CD4-positive, alpha-beta T cell treated with Interleukin-6 at 100 ng/mL for 8 hours (primary cell): Measurements from ENCODE around the gene ABCA5.
"Not testable (repeated sequence)": the region's sequence is repeated elsewhere in the genome, so short reads cannot be mapped to it uniquely, and the experiment has no call there.

Experiments used
- DNase-seq: peaks from one replicate; pipeline ENCODE4 v3.0.0-alpha.2; 2020; ENCODE audit warnings: mixed read lengths, low spot score

ABCA5 gene

DNA sequence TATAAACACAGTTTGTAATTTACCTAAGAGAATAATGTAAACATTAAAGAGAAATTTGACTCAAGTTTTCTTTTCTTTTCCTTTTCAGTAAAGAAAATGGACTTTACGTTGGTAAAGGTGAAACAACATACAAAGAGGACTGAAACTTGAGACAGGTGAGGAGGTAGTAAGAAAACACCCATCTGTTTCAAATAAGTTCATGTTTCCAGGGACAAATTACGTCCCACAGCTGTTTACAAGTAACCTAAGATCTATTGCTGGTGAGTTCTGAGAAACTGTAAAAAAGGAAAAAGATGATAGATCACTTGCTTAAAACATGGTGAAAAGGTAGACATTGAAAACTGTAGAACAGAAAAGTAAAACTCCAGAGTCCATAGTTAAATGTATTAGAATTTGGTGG is 4.8 kb upstream of the ABCA5 start:
- no peak for DNase-seq

DNA sequence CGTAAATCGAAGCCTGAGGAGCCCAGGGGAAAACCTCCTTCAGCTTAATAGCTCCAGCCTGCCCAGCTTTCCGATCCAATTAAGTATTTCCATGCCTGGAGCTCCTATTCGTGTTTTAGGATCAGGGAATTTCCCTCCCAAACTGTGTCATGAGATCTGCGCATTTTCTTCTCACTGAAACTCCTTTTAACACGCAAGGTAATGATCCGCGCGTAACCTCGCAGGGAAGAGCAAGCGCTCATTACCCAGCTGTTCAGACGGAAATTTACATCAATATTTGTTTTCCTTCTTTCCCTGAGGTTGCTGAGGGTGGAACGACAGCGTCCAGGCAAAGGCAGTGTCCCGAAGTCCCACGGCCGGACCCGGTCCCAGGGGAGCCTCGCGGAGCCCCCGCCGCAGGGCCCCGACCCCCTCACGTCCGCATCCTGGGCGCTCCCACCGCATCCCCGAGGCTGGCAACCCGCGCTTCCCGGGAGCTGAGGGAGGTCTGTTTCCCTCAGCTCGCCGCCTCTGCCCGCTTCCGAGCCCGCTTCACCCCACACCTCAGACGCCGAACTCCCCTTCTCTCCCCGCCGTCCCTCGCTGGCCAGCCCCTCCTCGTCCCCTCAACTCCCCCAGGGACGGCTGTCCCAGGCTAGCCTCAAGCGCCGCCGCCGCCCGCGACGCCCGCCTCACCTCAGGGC is 415 bp downstream of the ABCA5 start:
- DNase-seq = peak; percentile 2

DNA sequence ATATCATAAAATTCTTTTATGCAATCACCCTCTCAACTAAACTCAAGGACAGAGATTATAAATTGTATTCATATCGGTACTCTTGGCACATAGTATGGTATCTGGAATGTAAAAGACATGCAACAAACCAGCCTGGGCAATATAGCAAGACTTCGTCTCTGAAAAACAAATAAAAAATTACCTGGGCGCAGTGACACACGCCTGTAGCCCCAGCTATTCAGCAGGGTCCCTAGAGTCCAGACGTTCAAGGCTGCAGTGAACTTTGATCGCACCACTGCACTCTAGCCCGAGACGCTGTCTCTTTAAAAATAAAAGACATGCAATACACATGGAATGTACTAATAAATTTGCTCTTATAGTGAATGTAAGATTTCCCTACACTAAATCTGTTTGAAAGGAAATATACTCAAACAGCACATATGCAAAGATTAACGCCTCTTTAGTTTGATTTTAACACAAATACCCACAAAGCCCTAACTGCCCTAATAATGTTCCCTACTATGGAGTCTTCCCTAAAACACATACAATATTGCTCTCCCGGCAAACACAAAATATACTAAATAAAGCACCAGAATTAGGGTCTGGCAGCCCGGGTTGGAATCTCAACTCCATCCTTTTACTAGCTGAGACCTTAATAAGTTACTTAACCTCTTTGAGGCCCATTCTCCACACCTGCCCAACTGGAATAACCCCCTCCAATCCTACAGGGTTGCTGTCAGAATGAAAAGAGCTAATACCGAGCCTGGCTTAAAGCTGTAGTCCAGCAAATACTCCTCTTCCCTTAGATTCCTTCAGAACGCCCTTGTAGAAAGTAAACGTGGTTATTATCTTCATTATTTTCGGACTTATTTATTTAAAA is 1.2 kb downstream of the ABCA5 start:
- no peak for DNase-seq

DNA sequence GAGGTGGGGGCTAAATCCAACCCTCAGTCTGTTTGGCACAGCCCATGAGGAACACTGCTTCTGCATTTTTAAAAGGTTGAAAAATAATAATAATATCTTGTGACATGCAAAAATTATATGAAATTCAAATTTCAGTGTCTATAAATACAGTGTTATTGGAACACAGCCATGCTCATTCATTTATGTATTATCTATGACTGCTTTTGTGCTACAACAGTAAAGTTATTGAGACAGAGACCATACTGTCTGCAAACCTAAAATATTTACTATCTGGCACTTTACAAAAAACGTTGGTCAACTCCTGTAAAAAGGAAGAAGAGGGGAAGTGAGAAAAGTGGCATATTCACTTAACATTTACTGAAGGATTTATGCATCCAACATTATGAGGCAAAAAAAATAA is 3.1 kb downstream of the ABCA5 start:
- DNase-seq = no peak

DNA sequence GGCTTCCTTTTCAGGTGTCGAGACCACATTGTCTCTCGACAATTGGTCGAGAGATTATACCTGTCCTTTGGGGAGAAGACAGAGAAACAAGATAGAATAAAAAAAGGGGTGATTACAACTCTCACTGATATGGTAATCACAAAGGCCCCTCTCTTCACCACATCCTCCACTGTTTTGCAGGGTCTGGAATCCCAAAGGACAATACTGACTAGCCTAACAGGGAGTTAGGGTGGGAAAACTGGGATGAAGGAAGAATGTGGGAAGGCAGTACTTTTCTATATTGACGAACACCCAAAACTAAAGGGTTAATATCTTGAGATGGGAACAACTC is 6.1 kb downstream of the ABCA5 start:
- DNase-seq = no peak

DNA sequence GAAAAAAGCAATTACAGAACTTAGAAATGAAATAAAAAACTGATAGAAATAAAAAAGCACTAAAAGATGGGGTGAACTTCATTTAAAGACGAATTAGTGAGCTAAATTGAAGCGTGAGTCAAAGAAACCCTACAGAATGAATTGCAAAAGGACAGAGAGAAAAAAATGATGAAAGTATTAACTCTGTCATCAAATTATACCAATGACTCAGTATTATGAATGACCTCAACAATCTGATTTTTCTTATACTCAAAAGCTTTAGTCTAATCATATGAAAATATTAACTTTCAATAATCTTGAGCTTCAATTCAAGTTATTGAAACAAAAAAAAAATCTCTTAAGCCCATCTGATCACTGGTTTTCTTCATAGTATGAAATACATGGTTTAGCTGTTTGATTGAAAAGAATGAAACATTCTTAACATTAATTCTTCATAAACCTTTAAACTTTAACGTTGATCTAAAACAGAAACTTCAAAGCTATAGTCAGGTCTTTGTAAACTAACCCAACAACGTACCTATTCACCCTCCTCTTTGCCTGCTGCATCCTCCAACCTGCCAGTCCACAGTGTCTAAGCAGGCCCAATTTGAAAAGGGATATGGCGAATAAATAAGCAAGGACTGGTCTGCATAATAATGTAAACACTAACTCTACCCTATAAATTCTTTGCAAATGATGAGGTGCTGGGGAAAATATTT is 6.6 kb downstream of the ABCA5 start:
- DNase-seq = no peak

DNA sequence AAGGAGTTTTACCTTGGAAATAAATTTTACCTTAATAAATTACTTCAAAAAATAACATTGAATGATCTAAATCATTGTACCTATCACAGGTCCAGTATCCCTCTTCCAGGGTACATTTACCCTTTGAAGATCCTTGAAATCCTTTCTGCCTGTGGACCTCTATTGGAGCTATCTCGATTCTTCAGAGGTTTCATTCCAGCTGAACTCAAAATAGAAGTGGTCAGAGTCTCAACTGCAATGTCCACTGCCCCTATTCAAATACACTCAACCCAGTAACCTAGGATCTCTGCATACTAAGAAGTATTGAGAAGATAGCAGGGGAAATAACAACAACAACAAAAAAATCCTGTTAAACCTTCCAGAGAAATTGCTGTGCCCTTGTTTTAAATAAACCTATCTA is 9.3 kb downstream of the ABCA5 start:
- DNase-seq = no peak

DNA sequence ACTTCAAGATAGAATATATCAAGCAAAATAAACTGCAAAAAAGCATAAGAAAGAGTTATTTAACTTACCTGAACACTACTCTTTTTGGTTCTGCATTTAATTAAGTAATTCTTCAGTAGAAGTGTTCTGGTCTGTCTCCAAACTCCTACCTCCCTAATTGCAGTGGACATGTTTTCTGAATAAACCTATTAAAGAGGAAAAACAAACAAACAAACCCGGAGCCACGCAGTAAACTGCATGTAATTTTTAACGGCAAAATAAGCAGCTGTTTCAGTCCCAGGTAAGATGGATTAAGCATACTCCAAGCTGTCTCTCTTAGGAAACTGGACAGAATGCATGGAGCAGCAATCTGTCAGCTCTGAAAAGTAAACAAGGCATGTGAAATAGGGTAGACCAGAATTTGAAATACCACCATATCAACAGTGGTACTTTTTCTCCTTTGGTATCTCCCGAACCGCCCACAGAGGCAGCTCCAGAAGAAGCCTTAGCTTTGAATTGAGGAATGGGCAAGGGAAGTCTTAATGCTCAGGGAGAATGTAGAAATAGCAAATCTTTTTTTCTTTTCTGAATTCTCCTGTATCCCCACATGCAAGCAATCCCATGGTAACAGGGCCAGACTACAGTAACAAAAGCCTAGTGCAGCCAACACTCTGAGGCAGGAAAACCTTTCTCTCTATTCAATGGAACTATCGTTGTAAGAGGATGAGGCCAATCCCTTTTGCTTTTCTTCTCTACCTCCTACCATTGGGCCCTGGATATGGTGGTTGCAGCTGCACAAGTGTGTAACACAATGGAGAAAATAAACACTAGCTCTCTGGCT is 12.5 kb downstream of the ABCA5 start:
- DNase-seq = no peak

DNA sequence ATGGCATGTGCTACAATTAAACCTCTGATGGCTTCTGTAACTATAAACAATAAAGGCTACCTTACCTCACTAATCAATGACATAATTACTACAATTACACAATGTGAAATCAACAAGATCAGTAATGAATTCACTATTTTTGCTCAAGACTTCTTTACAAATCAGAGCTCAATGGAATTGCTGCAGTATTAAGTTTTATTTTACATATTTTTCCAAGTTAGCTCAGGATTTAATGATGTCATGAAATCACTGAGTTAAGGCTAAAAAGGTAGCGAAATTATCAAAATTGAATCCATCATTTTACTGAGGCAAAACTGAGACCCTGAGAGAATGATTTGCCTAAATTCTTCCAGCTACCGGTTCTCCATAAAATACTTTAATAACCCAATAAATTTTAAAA is 21.8 kb downstream of the ABCA5 start:
- no peak for DNase-seq

DNA sequence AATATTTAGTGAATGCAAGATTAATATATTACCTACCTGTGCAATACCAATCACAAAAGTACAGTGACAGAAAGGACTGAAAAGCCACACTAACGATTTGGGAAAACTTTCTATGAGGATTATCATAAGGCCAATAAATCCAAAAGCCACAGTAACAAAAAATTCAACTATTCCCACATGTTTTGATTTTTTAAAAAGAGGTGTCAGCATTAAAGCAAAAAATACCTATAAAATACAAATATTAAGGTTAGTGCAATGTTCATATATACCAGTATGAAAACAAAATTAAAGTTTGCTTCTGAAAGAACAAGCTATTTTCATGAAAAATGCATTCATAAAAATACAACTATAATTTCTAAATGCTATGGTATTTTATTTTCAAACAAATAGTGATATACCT is 24.3 kb downstream of the ABCA5 start:
- no peak for DNase-seq

DNA sequence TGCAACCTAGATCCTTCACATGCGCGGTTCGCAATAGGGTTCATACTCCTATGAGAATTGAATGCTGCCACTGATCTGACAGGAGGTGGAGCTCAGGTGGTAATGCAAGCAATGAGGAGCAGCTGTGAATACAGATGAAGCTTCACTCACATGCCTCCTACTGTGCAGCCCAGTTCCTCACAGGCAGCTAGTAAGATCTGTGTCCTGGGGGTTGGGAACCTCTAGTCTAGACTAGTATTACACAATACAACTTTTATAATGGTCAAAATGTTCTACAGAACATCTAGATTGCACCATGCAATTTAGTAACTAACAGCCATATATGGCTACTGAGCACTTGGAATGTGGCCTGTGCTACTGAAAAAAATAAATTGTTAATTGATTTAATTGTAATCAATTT is 26.7 kb downstream of the ABCA5 start:
- no peak for DNase-seq

DNA sequence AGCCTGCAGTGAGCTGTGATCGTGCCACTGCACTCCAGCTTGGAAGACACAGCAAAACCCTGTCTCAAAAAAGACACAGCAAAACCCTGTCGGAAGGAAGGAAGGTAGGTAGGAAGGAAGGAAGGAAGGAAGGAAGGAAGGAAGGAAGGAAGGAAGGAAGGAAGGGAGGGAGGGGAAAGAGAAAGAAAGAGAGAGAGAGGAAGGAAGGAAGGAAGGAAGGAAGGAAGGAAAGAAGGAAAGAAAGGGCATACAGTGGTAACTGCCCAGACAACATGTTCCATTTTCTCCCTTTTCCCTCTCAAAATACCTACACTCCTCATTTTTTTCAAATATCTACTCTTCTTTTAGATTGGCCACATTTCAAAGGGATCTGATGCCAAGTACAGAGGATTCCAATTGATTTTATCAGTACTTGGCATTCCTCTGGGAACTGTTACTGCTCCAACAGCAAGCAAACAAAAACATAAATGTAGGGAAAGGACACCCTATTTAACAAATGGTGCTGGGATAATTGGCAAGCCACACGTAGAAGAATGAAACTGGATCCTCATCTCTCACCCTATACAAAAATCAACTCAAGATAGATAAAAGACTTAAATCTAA is 28.7 kb downstream of the ABCA5 start:
- DNase-seq = not testable (repeated sequence)

DNA sequence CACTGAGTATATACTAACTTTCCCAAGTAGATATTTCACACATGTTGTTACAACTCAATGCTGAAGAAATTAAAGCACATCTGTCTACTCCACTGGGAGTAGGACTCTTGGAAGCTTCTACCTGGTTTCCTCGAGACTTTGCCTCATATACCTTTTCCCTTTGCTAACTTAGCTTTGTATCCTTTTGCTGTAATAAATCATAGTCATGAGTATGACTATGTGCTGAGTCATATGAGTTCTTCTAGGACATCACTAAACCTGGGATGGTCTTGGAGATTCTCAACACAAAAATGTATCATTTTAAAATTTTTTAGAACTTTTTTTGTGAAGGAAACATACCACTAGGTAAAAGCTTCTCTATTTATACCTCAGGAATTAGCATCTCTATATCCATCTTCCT is 39.8 kb downstream of the ABCA5 start:
- DNase-seq = no peak

DNA sequence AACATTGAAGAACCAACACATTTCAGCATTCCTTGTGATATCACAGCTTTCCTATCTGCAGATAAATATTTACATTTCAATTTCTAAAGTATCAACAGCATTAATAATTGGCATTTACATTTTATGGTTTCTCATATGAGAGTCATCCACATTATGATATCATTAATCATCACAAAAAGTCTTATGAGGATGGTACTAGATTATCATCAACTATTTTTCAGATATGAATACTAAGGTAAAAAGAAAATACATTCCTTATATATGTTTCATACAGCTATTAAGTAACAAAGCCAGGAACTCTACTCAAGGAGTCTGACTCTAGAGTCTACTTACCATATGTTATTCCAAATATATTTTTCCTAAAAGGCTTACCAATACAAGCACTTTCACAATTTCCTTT is 40.7 kb downstream of the ABCA5 start:
- DNase-seq = no peak

DNA sequence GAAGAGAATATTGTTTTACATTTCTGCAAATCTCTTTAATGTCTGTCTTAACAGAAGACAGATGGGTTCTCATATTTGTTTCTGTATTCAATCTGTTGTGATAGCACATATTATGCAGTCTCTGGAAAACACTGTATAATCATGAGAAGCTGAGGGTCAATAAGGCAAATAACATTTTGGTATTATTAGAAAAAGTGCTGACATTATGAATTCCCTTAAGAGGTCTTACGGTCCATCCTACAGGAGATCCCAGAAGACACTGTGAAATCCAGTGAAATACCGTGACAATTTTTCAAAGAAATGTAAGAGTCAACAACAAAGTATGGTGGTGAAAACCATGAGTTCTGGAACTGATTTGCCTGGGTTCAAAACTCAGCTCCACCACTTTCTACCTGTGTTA is 42.3 kb downstream of the ABCA5 start:
- DNase-seq = no peak

DNA sequence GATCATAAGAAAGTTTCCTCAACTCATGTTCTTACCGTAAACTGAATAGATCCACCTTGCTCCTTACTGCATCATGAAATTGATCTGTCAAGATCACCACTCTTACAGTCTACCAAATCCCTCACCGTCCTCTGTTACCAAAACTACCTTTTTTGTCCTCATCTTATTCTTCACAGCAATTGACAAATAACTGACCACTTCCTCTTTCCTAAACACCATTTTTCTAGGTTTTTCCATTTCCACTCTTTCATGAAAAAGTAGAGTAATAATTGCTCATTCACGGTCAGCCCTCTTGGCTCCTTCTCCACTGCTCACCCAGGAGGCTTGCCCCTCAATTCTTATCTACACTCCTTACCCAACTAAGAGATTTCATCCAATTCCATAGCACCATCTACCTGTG is 44.9 kb downstream of the ABCA5 start:
- no peak for DNase-seq

DNA sequence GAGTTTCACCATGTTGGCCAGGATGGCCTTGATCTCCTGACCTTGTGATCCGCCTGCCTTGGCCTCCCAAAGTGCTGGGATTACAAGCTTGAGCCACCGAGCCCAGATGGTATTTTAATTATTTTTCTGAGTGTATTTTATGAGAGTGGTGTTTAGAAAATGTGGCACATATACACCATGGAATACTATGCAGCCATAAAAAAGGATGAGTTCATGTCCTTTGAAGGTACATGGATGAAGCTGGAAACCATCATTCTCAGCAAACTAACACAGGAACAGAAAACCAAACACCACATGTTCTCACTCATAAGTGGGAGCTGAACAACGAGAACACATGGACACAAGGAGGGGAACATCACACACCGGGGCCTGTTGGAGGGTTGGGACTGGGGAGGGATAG is 50.7 kb downstream of the ABCA5 start:
- DNase-seq = not testable (repeated sequence)

DNA sequence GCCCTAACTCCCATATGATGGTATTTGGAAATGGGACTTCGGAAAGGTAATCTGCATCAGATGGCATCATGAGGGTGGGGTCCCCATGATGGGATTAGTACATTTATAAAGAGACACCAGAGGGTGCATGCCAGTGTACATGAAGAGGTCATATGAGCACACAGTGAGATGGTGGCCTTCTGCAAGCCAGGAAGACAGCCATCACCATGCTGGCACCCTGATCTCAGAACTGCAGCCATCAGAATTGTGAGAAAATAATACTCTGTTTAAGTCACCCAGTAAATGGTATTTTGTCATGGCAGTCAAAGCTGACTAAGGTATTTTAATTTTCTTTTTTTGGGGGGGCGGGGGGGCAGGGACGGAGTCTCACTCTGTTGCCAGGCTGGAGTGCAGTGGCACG is 51.2 kb downstream of the ABCA5 start:
- no peak for DNase-seq

DNA sequence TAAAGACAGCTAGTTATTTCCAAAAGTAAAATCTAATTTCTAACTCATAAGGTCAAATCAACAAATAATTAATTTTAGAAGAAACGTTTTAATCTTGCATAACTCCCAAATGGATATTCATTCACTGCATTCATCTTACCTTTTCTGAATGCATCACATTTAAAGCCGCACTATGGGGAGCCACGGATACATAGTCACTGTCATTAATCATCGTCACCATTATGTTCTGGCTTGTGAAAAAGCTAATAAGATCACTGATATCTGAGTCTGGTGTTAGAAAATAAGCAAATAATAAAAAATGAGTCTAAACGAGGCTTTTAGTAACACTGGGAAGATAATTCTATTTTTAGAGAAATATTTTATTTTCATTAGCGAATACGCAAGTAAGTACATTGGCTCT is 55.9 kb downstream of the ABCA5 start:
- no peak for DNase-seq

DNA sequence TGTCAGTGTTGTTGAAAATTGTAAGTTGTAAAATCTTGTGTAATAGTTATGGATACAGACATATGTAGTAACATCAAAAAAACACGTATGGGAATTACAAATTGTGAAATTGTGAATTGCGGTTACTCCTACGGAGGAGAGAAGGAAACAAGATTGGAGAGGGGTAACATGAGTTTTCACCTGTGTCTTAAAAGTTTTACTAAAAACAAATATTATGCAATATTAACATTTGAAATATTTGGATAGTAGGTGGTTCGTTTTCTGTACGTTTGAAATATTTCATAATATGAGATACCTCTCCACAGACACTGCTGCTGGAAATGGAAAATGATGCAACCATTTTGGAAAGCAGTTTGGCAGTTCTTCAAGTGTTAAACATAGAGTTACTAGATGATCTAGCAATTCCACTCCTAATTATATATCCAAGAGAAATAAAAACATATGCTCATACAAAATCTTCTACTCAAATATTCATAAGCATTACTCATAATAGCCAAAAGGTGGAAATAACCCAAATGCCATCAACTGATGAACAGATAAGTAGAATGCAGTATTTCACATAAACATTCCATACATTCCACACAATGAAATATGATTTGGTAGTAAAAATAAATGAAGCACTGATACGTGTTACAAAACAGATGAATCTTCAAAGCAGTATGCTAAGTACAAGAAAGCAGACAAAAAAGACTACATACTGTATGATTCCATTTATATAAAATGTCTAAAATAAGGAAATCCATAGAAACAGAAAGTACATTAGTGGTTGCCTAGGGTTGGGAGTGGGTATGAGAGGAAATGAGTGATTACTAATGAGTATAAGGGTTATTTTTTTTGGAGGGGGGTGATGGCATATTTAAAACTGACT is 57.6 kb downstream of the ABCA5 start:
- DNase-seq = no peak

DNA sequence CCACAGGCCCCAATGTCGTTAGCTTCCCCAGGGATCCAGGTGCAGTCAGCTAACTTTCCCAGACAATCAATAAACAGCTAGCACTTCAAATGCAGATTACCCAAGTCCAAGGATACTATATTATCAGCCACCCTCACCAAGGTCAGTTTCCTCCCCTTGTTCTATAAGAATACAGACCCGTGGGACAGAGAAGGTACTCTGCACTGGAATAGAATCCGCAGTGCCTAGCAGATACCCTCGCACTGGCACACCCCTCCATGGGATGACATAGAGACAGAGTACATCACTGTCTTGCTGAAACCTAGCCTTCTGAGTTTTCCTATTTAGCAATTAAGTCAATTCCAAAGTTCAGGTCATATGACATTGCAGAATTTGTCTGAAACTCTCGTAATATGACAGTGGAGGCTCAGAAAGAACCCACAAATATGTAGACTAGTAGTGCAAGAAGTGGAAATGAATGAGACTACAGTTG is 58.4 kb downstream of the ABCA5 start:
- DNase-seq = no peak
